H9 (cell line): Measurements from ENCODE around the gene ZP3. TPM values are rescaled to one million over a fixed set of nuclear protein-coding genes. Genes with fewer than 3 reads are reported as not detected.

Experiments
- DNase-seq: peaks from one replicate; pipeline ENCODE4 v3.0.0-alpha.2; 2017
- H2AFZ ChIP-seq: one replicate; pipeline ENCODE4 v1.6.1; 2013; ENCODE audit warnings: mild to moderate bottlenecking, low read length, control low read depth, moderate library complexity
- H2AK5ac ChIP-seq: 2 replicates; pipeline ENCODE4 v1.6.1; 2013; ENCODE audit warnings: low read length, control low read depth, mixed read lengths; ENCODE audit not compliant: insufficient read length
- H2BK120ac ChIP-seq: one replicate; pipeline ENCODE4 v1.6.1; 2013; ENCODE audit warnings: low read depth, mild to moderate bottlenecking, low read length, control low read depth, inconsistent platforms; ENCODE audit not compliant: poor library complexity, severe bottlenecking
- H2BK12ac ChIP-seq: 2 replicates; pipeline ENCODE4 v1.6.1; 2013; ENCODE audit warnings: low read length, control low read depth, mixed read lengths, low read depth; ENCODE audit not compliant: insufficient read length
- H2BK15ac ChIP-seq: 2 replicates; pipeline ENCODE4 v1.6.1; 2013; ENCODE audit warnings: low read depth, low read length, control low read depth
- H2BK20ac ChIP-seq: one replicate; pipeline ENCODE4 v1.6.1; 2013; ENCODE audit warnings: low read depth, mild to moderate bottlenecking, low read length, control low read depth, inconsistent platforms; ENCODE audit not compliant: poor library complexity, severe bottlenecking
- H2BK5ac ChIP-seq: 2 replicates; pipeline ENCODE4 v1.6.1; 2013; ENCODE audit warnings: low read length, control low read depth, mixed read lengths; ENCODE audit not compliant: insufficient read length
- H3K14ac ChIP-seq: 2 replicates; pipeline ENCODE4 v1.6.1; 2013; ENCODE audit warnings: low read length, control low read depth; ENCODE audit not compliant: insufficient read depth
- H3K18ac ChIP-seq: 2 replicates; pipeline ENCODE4 v1.6.1; 2013; ENCODE audit warnings: low read depth, mild to moderate bottlenecking, mixed read lengths, low read length, control low read depth; ENCODE audit not compliant: insufficient read length
- H3K23ac ChIP-seq: 2 replicates; pipeline ENCODE4 v1.6.1; 2013; ENCODE audit warnings: low read length, control low read depth, mixed read lengths, low read depth; ENCODE audit not compliant: insufficient read length
- H3K23me2 ChIP-seq: 2 replicates; pipeline ENCODE4 v1.6.1; 2013; ENCODE audit warnings: low read depth, mild to moderate bottlenecking, mixed read lengths, low read length, control low read depth; ENCODE audit not compliant: insufficient read length, poor library complexity, severe bottlenecking
- H3K27ac ChIP-seq: 2 replicates; pipeline ENCODE4 v1.5.1; 2013; ENCODE audit warnings: low read length, control low read depth, mixed read lengths, low read depth; ENCODE audit not compliant: insufficient read length
- H3K27me3 ChIP-seq: 2 replicates; pipeline ENCODE4 v1.6.1; 2013; ENCODE audit warnings: low read length, control low read depth, inconsistent platforms; ENCODE audit not compliant: insufficient read depth
- H3K4ac ChIP-seq: 2 replicates; pipeline ENCODE4 v1.6.1; 2013; ENCODE audit warnings: low read depth, mild to moderate bottlenecking, control low read depth, inconsistent platforms, low read length, moderate library complexity
- H3K4me1 ChIP-seq: 2 replicates; pipeline ENCODE4 v1.6.1; 2013; ENCODE audit warnings: low read length, control low read depth, inconsistent platforms; ENCODE audit not compliant: insufficient read depth
- H3K4me2 ChIP-seq: 2 replicates; pipeline ENCODE4 v1.6.1; 2013; ENCODE audit warnings: low read length, control low read depth, mixed read lengths; ENCODE audit not compliant: insufficient read length, insufficient read depth
- H3K56ac ChIP-seq: 2 replicates; pipeline ENCODE4 v1.6.1; 2013; ENCODE audit warnings: low read depth, mild to moderate bottlenecking, mixed read lengths, low read length, control low read depth; ENCODE audit not compliant: insufficient read length
- H3K79me1 ChIP-seq: 2 replicates; pipeline ENCODE4 v1.6.1; 2013; ENCODE audit warnings: low read depth, mild to moderate bottlenecking, moderate library complexity, low read length, control low read depth, inconsistent platforms; ENCODE audit not compliant: insufficient read depth, poor library complexity, severe bottlenecking
- H3K79me2 ChIP-seq: 2 replicates; pipeline ENCODE4 v1.6.1; 2013; ENCODE audit warnings: low read length, control low read depth, inconsistent platforms; ENCODE audit not compliant: insufficient read depth
- H3K9ac ChIP-seq: 2 replicates; pipeline ENCODE4 v1.6.1; 2013; ENCODE audit warnings: low read length, control low read depth, mixed read lengths; ENCODE audit not compliant: insufficient read length; ENCODE audit errors: extremely low read depth
- H3K9me3 ChIP-seq: one replicate; pipeline ENCODE4 v1.6.1; 2013; ENCODE audit warnings: low read depth, low read length, inconsistent platforms; ENCODE audit not compliant: control insufficient read depth
- H3T11ph ChIP-seq: one replicate; pipeline ENCODE4 v1.6.1; 2013; ENCODE audit warnings: mild to moderate bottlenecking, low read length, control low read depth, inconsistent platforms
- H4K20me1 ChIP-seq: one replicate; pipeline ENCODE4 v1.6.1; 2013; ENCODE audit not compliant: control insufficient read depth, insufficient read length, insufficient read depth
- H4K5ac ChIP-seq: 2 replicates; pipeline ENCODE4 v1.6.1; 2013; ENCODE audit warnings: low read depth, mild to moderate bottlenecking, mixed read lengths, low read length, control low read depth; ENCODE audit not compliant: insufficient read length
- H4K8ac ChIP-seq: replicated peaks from 2 replicates; pipeline ENCODE4 v1.6.1; 2013; ENCODE audit warnings: low read length, control low read depth, mixed read lengths, low read depth; ENCODE audit not compliant: insufficient read length
- H4K91ac ChIP-seq: 2 replicates; pipeline ENCODE4 v1.6.1; 2013; ENCODE audit warnings: low read depth, mild to moderate bottlenecking, moderate library complexity, mixed read lengths, low read length, control low read depth; ENCODE audit not compliant: insufficient read length
- H3K27ac Mint-ChIP-seq, 3 experiments: 2 replicates in 2 of 3; 3 replicates in 1 of 3; pipeline ENCODE4 v1.8.0; 2020 to 2021; ENCODE audit warnings: mixed read lengths in 3 of 3, mild to moderate bottlenecking in 1 of 3, moderate library complexity in 1 of 3
- H3K27me3 Mint-ChIP-seq: 2 replicates; pipeline ENCODE4 v1.8.0; 2021; ENCODE audit warnings: low read depth, mild to moderate bottlenecking, moderate library complexity, mixed read lengths
- H3K36me3 Mint-ChIP-seq, 3 experiments: 2 replicates in 2 of 3; 3 replicates in 1 of 3; pipeline ENCODE4 v1.8.0; 2020 to 2021; ENCODE audit warnings: low read depth in 3 of 3, mixed read lengths in 3 of 3; ENCODE audit not compliant: insufficient read depth in 1 of 3
- H3K4me1 Mint-ChIP-seq, 2 experiments: 2 replicates each; pipeline ENCODE4 v1.8.0; 2020; ENCODE audit warnings: mixed read lengths in 2 of 2
- H3K4me3 Mint-ChIP-seq, 2 experiments: 2 replicates in 1 of 2; 3 replicates in 1 of 2; pipeline ENCODE4 v1.8.0; 2020 to 2021; ENCODE audit warnings: mild to moderate bottlenecking in 2 of 2, mixed read lengths in 2 of 2, moderate library complexity in 1 of 2
- H3K9me3 Mint-ChIP-seq, 2 experiments: 2 replicates in 1 of 2; 3 replicates in 1 of 2; pipeline ENCODE4 v1.8.0; 2020; ENCODE audit warnings: mild to moderate bottlenecking in 2 of 2, mixed read lengths in 2 of 2, moderate library complexity in 1 of 2
- WGBS: extraction: QIAGEN DNeasy Blood & Tissue Kit; methylation state at CpG from one replicate; pipeline ENCODE4 v1.1.7; 2013; ENCODE audit warnings: missing lambda C conversion rate, low lambda C conversion rate, mixed read lengths; ENCODE audit not compliant: insufficient read length; ENCODE audit errors: extremely low coverage; 5-methylcytosine and 5-hydroxymethylcytosine counted together
- total RNA-seq: library from RNA; stranded (reverse); gene quantifications from 2 replicates; pipeline ENCODE4 v1.2.1, GENCODE V29; 2021
- TF ChIP-seq, protein P1 (sequence below): fragments of 200-600 bp; sonication (generic); conservative IDR thresholded peaks from 3 replicates; pipeline ENCODE4 v1.8.0; 2021; ENCODE audit warnings: antibody characterized with exemption, mild to moderate bottlenecking

ZP3 gene
- total RNA-seq, 1 experiment from 2014 or later = 1.3 TPM

DNA sequence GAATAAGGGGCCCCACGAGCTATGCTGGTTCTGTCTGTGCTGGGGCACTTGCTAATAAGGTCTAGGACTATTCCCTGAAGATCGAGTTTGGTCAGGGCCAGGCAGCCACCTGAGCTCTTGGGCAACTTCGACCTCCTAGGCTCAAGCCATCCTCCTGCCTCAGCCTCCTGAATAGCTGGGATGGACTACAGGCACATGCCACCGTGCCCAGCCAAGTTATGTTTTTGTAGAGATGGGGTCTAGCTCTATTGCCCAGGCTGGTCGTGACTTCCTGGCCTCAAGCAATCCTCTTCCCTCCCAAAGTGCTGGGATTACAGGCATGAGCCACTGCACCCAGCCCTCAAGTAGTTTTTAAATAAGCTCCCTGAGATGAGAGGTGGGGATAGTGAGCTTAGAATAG, 2.9 kb downstream of the ZP3 start:
- Histone ChIP-seq H3K4me1 (peaks cover 5% of the 10 kb centered on the region; the same call in 1 of the 2 replicates), H3K9ac (no peak overlapping the region)
- DNase-seq = no peak

More for the DNA sequence above, 2.9 kb downstream of the ZP3 start:
- H4K5ac ChIP-seq = no peak overlapping the region
- no peaks in the 10 kb centered on the region for H3K27me3 ChIP-seq
- H2BK120ac ChIP-seq = no peak overlapping the region
- Mint-ChIP-seq H3K9me3 (no peaks in the 10 kb centered on the region), H3K4me3 (no peak overlapping the region), H3K4me1 (peaks cover 22 to 29% of the 10 kb centered on the region in 2 experiments), H3K36me3 (no peaks in the 10 kb centered on the region; a peak in 1 of 7 replicates), H3K27ac (0 out of 7 replicates have a peak overlapping the region, but pooled peaks of 1 of the 3 experiments have one; percentile 59), H3K27me3 (no peaks in the 10 kb centered on the region; the same call in 1 of the 2 replicates)
- H3K4ac ChIP-seq = no peak overlapping the region
- H3K9me3 ChIP-seq = no peaks in the 10 kb centered on the region
- whole genome bisulfite sequencing = no CpG with 5 or more reads among the region's 5 CpGs
- no peak overlapping the region for H2BK20ac ChIP-seq
- H2AK5ac ChIP-seq = no peak overlapping the region
- H2BK5ac ChIP-seq = no peak overlapping the region
- H3K27ac ChIP-seq = no peak overlapping the region
- no peak overlapping the region for H3T11ph ChIP-seq
- H3K23ac ChIP-seq = no peak overlapping the region
- no peak overlapping the region for H2BK15ac ChIP-seq
- H3K79me1 ChIP-seq = no peaks in the 10 kb centered on the region
- H3K18ac ChIP-seq = no peak overlapping the region
- H3K14ac ChIP-seq = no peak overlapping the region
- no peaks in the 10 kb centered on the region for H4K20me1 ChIP-seq
- TF ChIP-seq, protein P1, sequence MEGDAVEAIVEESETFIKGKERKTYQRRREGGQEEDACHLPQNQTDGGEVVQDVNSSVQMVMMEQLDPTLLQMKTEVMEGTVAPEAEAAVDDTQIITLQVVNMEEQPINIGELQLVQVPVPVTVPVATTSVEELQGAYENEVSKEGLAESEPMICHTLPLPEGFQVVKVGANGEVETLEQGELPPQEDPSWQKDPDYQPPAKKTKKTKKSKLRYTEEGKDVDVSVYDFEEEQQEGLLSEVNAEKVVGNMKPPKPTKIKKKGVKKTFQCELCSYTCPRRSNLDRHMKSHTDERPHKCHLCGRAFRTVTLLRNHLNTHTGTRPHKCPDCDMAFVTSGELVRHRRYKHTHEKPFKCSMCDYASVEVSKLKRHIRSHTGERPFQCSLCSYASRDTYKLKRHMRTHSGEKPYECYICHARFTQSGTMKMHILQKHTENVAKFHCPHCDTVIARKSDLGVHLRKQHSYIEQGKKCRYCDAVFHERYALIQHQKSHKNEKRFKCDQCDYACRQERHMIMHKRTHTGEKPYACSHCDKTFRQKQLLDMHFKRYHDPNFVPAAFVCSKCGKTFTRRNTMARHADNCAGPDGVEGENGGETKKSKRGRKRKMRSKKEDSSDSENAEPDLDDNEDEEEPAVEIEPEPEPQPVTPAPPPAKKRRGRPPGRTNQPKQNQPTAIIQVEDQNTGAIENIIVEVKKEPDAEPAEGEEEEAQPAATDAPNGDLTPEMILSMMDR = no peak
- H2BK12ac ChIP-seq = no peak overlapping the region
- H3K56ac ChIP-seq = no peak overlapping the region
- H4K91ac ChIP-seq = no peak overlapping the region
- H3K4me2 ChIP-seq = no peak overlapping the region
- H3K79me2 ChIP-seq = no peaks in the 10 kb centered on the region
- H2AFZ ChIP-seq = no peak overlapping the region
- no peak overlapping the region for H4K8ac ChIP-seq
- H3K23me2 ChIP-seq = no peaks in the 10 kb centered on the region
